A549 (cell line): ENCODE measurements around the gene PRC1. TPM values are rescaled to one million over a fixed set of nuclear protein-coding genes. Genes with fewer than 3 reads are reported as not detected.

Experiments
- ATAC-seq, 2 experiments: fragments of 200-7000 bp in 1 of 2; fragments of >200 bp in 1 of 2; cut with Nextera tagmentation in 1 of 2; cut with Tn5 transposase in 1 of 2; 3 replicates each; pipeline versions ENCODE4 v1.8.0 to v1.9.1; 2018 to 2020; ENCODE audit warnings: mild to moderate bottlenecking in 1 of 2, moderate library complexity in 1 of 2
- CTCF ChIA-PET: fragments of 300-600 bp; sonication (Branson Sonifier 250); formaldehyde crosslinking; extraction: SDS; loops from one replicate; lab custom pipeline; 2021; ENCODE audit warnings: antibody characterized with exemption, inconsistent platforms; lab: Yijun Ruan, JAX
- POLR2A ChIA-PET: fragments of 350-600 bp; formaldehyde crosslinking; extraction: SDS; loops from one replicate; lab custom pipeline; 2021; ENCODE audit warnings: antibody characterized with exemption, inconsistent platforms; lab: Yijun Ruan, JAX
- DNase-seq, 2 experiments: peaks; one replicate each; pipeline versions ENCODE4 v3.0.0 to v3.0.0-alpha.2; 2011 to 2016; ENCODE audit warnings: low read depth in 1 of 2, low spot score in 1 of 2
- FAIRE-seq: peaks from 2 replicates; lab custom pipeline; 2011; peaks lifted over from hg19 to GRCh38; lab: Jason Lieb, UNC
- H3K27ac ChIP-seq, 2 experiments: fragments of >200 bp; sonication (Bioruptor Twin); formaldehyde crosslinking; 3 replicates each; pipeline ENCODE4 v1.5.1; 2016 to 2017
- H3K4me1 ChIP-seq: fragments of >200 bp; sonication (Bioruptor Twin); formaldehyde crosslinking; 3 replicates; pipeline ENCODE4 v1.6.1; 2016
- H3K4me2 ChIP-seq: fragments of >200 bp; sonication (Bioruptor Twin); formaldehyde crosslinking; 3 replicates; pipeline ENCODE4 v1.6.1; 2016
- H3K4me3 ChIP-seq: fragments of >200 bp; sonication (Bioruptor Twin); formaldehyde crosslinking; 3 replicates; pipeline ENCODE4 v1.5.1; 2016
- H3K9me3 ChIP-seq: fragments of >200 bp; sonication (Bioruptor Twin); formaldehyde crosslinking; 3 replicates; pipeline ENCODE4 v1.6.1; 2016
- CEBPB ChIP-seq, 2 experiments: fragments of >200 bp in 1 of 2; sonication (Bioruptor Twin) in 1 of 2; formaldehyde crosslinking in 1 of 2; IDR thresholded peaks; 2 replicates each; pipeline ENCODE4 v1.6.1; 2012 to 2016
- KDM1A ChIP-seq: fragments of 200-600 bp; sonication (generic); IDR thresholded peaks from 2 replicates; pipeline ENCODE4 v1.6.1; 2016; ENCODE audit warnings: low read depth, mild to moderate bottlenecking
- MAFK ChIP-seq: fragments of 450-650 bp; IDR thresholded peaks from 2 replicates; pipeline ENCODE4 v1.6.1; 2014; ENCODE audit not compliant: partially characterized antibody
- NR3C1 ChIP-seq: fragments of >200 bp; sonication (Bioruptor Twin); formaldehyde crosslinking; IDR thresholded peaks from 3 replicates; pipeline ENCODE4 v1.6.1; 2017
- SMC3 ChIP-seq: fragments of >200 bp; sonication (Bioruptor Twin); formaldehyde crosslinking; IDR thresholded peaks from 3 replicates; pipeline ENCODE4 v1.6.1; 2018; ENCODE audit warnings: inconsistent platforms
- ZFP36 ChIP-seq: fragments of 450-650 bp; IDR thresholded peaks from 2 replicates; pipeline ENCODE4 v1.6.1; 2014; ENCODE audit warnings: borderline replicate concordance; ENCODE audit not compliant: partially characterized antibody
- ZNF302 ChIP-seq: fragments of 250-450 bp; sonication (Bioruptor Pico); IDR thresholded peaks from 2 replicates; pipeline ENCODE4 v1.9.0; 2021; ENCODE audit warnings: inconsistent platforms, mild to moderate bottlenecking, moderate library complexity
- WGBS: methylation state at CpG from one replicate; pipeline ENCODE4 v1.1.6; 2017; ENCODE audit errors: missing lambda C conversion rate; 5-methylcytosine and 5-hydroxymethylcytosine counted together
- polyA plus RNA-seq, 4 experiments: library from polyadenylated mRNA; depleted of rRNA in 3 of 4; stranded (reverse); fragments of >200 nt; fragmentation: RNase III in 1 of 4; extraction: RNeasy Plus Mini Kit Qiagen cat#74134 plus additional on column Dnase treatment in 1 of 4; gene quantifications; 2 replicates in 3 of 4; 3 replicates in 1 of 4; pipeline ENCODE4 v1.2.3, GENCODE V29; 2011 to 2017
- TF ChIP-seq, protein P1 (sequence below): fragments of >200 bp; sonication (Bioruptor Twin); formaldehyde crosslinking; IDR thresholded peaks from 2 replicates; pipeline ENCODE4 v1.6.1; 2016
- TF ChIP-seq, protein P2 (sequence below): IDR thresholded peaks from 2 replicates; pipeline ENCODE4 v1.6.1; 2012
- TF ChIP-seq, protein P3 (sequence below): fragments of 250-450 bp; sonication (Bioruptor Pico); IDR thresholded peaks from 2 replicates; pipeline ENCODE4 v1.5.0; 2021; ENCODE audit warnings: mild to moderate bottlenecking, moderate library complexity, borderline replicate concordance
- TF ChIP-seq, protein P4 (sequence below): IDR thresholded peaks from 2 replicates; pipeline ENCODE4 v1.6.1; 2012
- TF ChIP-seq, protein P5 (sequence below): IDR thresholded peaks from 2 replicates; pipeline ENCODE4 v1.6.1; 2012; ENCODE audit warnings: low read depth, borderline replicate concordance
- TF ChIP-seq, protein P6 (sequence below): fragments of >200 bp; sonication (Bioruptor Twin); formaldehyde crosslinking; IDR thresholded peaks from 3 replicates; pipeline ENCODE4 v1.5.1; 2016
- TF ChIP-seq, protein P7 (sequence below): fragments of 150-350 bp; IDR thresholded peaks from 2 replicates; pipeline ENCODE4 v1.6.1; 2014; ENCODE audit warnings: low read depth, mild to moderate bottlenecking, low read length
- TF ChIP-seq, protein P8 (sequence below): fragments of 200-600 bp; sonication (generic); IDR thresholded peaks from 2 replicates; pipeline ENCODE4 v1.6.1; 2016; ENCODE audit warnings: antibody characterized with exemption, mild to moderate bottlenecking, moderate library complexity
- TF ChIP-seq, protein P9 (sequence below): fragments of 250-450 bp; sonication (Bioruptor Pico); IDR thresholded peaks from 2 replicates; pipeline ENCODE4 v1.5.0; 2020; ENCODE audit warnings: low read depth, mild to moderate bottlenecking, moderate library complexity

PRC1 gene
- polyA plus RNA-seq, 2 of the 4 experiments (the other 2 are of a cell fraction): 303 to 426 TPM

DNA sequence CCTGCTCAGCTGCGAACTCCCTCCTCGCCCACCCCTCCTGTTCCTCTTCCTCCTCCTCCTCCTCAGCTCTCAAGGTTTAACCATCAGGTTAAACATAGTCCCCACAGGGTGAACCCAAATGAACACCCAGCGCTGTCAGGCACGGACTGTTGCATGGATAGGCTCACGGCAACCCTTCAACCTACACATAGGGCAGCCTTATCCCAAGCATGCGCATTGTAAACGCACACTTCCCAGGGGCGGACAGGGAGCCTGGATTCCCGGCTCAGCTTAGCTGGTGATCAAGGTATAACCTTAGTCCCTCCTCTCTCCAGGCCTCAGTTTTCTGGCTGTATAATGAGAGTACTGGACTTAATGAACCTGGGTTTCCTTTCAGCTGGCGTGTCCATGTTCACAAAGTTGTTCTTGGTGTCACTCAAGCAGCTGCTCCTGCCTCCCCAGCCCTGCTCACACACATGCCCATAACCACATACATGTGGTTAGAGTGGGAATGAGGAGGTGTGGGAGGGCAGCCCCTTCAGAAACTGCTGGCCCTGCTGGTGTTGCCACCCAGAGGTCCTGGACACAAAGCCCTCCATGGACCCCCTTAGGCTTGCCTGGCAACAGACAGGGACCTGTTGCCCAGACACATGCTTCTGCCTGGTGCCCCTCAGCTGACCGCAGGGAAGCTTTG lies 49.0 kb upstream of the PRC1 start:
- no peak for FAIRE-seq
- no peak overlapping the region for H3K4me2 ChIP-seq
- no peaks in the 10 kb centered on the region for H3K9me3 ChIP-seq
- CTCF ChIA-PET: interaction anchor here (1.4 to 5.2 kb wide), 5 partner anchors 10 to 228 kb away, joined by 7 to 35 read pairs (median 18); partner anchors contain the start of gene HDDC3
- no peak for TF ChIP-seq KDM1A
- TF ChIP-seq, protein P1, sequence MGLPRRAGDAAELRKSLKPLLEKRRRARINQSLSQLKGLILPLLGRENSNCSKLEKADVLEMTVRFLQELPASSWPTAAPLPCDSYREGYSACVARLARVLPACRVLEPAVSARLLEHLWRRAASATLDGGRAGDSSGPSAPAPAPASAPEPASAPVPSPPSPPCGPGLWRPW: no peak
- no peak for TF ChIP-seq CEBPB (IDR thresholded peaks at IDR 0.05)
- TF ChIP-seq, protein P2, sequence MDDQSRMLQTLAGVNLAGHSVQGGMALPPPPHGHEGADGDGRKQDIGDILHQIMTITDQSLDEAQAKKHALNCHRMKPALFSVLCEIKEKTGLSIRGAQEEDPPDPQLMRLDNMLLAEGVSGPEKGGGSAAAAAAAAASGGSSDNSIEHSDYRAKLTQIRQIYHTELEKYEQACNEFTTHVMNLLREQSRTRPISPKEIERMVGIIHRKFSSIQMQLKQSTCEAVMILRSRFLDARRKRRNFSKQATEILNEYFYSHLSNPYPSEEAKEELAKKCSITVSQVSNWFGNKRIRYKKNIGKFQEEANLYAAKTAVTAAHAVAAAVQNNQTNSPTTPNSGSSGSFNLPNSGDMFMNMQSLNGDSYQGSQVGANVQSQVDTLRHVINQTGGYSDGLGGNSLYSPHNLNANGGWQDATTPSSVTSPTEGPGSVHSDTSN: no peak
- TF ChIP-seq SMC3: no peak
- TF ChIP-seq ZFP36: no peak
- TF ChIP-seq, protein P3, sequence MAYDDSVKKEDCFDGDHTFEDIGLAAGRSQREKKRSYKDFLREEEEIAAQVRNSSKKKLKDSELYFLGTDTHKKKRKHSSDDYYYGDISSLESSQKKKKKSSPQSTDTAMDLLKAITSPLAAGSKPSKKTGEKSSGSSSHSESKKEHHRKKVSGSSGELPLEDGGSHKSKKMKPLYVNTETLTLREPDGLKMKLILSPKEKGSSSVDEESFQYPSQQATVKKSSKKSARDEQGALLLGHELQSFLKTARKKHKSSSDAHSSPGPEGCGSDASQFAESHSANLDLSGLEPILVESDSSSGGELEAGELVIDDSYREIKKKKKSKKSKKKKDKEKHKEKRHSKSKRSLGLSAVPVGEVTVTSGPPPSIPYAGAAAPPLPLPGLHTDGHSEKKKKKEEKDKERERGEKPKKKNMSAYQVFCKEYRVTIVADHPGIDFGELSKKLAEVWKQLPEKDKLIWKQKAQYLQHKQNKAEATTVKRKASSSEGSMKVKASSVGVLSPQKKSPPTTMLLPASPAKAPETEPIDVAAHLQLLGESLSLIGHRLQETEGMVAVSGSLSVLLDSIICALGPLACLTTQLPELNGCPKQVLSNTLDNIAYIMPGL (CRISPR knock-in tag): no peak
- no peak for TF ChIP-seq MAFK
- TF ChIP-seq, protein P4, sequence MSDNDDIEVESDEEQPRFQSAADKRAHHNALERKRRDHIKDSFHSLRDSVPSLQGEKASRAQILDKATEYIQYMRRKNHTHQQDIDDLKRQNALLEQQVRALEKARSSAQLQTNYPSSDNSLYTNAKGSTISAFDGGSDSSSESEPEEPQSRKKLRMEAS: no peak
- TF ChIP-seq, protein P5, sequence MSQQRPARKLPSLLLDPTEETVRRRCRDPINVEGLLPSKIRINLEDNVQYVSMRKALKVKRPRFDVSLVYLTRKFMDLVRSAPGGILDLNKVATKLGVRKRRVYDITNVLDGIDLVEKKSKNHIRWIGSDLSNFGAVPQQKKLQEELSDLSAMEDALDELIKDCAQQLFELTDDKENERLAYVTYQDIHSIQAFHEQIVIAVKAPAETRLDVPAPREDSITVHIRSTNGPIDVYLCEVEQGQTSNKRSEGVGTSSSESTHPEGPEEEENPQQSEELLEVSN: no peak
- TF ChIP-seq, protein P6, sequence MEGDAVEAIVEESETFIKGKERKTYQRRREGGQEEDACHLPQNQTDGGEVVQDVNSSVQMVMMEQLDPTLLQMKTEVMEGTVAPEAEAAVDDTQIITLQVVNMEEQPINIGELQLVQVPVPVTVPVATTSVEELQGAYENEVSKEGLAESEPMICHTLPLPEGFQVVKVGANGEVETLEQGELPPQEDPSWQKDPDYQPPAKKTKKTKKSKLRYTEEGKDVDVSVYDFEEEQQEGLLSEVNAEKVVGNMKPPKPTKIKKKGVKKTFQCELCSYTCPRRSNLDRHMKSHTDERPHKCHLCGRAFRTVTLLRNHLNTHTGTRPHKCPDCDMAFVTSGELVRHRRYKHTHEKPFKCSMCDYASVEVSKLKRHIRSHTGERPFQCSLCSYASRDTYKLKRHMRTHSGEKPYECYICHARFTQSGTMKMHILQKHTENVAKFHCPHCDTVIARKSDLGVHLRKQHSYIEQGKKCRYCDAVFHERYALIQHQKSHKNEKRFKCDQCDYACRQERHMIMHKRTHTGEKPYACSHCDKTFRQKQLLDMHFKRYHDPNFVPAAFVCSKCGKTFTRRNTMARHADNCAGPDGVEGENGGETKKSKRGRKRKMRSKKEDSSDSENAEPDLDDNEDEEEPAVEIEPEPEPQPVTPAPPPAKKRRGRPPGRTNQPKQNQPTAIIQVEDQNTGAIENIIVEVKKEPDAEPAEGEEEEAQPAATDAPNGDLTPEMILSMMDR: no peak
- TF ChIP-seq, protein P7, sequence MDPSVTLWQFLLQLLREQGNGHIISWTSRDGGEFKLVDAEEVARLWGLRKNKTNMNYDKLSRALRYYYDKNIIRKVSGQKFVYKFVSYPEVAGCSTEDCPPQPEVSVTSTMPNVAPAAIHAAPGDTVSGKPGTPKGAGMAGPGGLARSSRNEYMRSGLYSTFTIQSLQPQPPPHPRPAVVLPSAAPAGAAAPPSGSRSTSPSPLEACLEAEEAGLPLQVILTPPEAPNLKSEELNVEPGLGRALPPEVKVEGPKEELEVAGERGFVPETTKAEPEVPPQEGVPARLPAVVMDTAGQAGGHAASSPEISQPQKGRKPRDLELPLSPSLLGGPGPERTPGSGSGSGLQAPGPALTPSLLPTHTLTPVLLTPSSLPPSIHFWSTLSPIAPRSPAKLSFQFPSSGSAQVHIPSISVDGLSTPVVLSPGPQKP: no peak
- TF ChIP-seq ZNF302 (CRISPR knock-in tag): no peak
- TF ChIP-seq, protein P8, sequence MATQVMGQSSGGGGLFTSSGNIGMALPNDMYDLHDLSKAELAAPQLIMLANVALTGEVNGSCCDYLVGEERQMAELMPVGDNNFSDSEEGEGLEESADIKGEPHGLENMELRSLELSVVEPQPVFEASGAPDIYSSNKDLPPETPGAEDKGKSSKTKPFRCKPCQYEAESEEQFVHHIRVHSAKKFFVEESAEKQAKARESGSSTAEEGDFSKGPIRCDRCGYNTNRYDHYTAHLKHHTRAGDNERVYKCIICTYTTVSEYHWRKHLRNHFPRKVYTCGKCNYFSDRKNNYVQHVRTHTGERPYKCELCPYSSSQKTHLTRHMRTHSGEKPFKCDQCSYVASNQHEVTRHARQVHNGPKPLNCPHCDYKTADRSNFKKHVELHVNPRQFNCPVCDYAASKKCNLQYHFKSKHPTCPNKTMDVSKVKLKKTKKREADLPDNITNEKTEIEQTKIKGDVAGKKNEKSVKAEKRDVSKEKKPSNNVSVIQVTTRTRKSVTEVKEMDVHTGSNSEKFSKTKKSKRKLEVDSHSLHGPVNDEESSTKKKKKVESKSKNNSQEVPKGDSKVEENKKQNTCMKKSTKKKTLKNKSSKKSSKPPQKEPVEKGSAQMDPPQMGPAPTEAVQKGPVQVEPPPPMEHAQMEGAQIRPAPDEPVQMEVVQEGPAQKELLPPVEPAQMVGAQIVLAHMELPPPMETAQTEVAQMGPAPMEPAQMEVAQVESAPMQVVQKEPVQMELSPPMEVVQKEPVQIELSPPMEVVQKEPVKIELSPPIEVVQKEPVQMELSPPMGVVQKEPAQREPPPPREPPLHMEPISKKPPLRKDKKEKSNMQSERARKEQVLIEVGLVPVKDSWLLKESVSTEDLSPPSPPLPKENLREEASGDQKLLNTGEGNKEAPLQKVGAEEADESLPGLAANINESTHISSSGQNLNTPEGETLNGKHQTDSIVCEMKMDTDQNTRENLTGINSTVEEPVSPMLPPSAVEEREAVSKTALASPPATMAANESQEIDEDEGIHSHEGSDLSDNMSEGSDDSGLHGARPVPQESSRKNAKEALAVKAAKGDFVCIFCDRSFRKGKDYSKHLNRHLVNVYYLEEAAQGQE: no peak
- TF ChIP-seq, protein P9, sequence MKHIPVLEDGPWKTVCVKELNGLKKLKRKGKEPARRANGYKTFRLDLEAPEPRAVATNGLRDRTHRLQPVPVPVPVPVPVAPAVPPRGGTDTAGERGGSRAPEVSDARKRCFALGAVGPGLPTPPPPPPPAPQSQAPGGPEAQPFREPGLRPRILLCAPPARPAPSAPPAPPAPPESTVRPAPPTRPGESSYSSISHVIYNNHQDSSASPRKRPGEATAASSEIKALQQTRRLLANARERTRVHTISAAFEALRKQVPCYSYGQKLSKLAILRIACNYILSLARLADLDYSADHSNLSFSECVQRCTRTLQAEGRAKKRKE (CRISPR knock-in tag): no peak
- no peak for TF ChIP-seq NR3C1
- TF ChIP-seq, all 56 proteins: peak for 0
- POLR2A ChIA-PET: no interaction called here
- DNase-seq: no peak
- 73% methylated on average over 11 of the region's 11 CpGs for WGBS
- ATAC-seq: no peak; a peak in 1 of 6 replicates
- Histone ChIP-seq H3K4me3 (no peak overlapping the region), H3K27ac (no peak overlapping the region), H3K4me1 (no peaks in the 10 kb centered on the region)
